RWPE2 (cell line): ENCODE results near the gene P2RX3.

Experiments used
- ATAC-seq: fragments of 200-7000 bp; cut with Tn5 transposase; 3 replicates; pipeline ENCODE4 v1.9.1; 2021; ENCODE audit warnings: low read depth
- DNase-seq: peaks from one replicate; pipeline ENCODE4 v3.0.0-alpha.2; 2020; ENCODE audit warnings: low spot score
- H3K27ac ChIP-seq: fragments of 450-650 bp; 2 replicates; pipeline ENCODE4 v1.5.1; 2017; ENCODE audit warnings: mild to moderate bottlenecking; ENCODE audit not compliant: poor library complexity, severe bottlenecking
- H3K27me3 ChIP-seq: fragments of 250-450 bp; sonication (Bioruptor Pico); 2 replicates; pipeline ENCODE4 v1.5.1; 2021; ENCODE audit warnings: mild to moderate bottlenecking, moderate library complexity; ENCODE audit not compliant: insufficient read depth, poor library complexity, severe bottlenecking
- H3K36me3 ChIP-seq: fragments of 250-450 bp; sonication (Bioruptor Pico); 2 replicates; pipeline ENCODE4 v1.5.1; 2020; ENCODE audit warnings: low read depth, mild to moderate bottlenecking, moderate library complexity
- H3K4me1 ChIP-seq: fragments of 250-450 bp; sonication (Bioruptor Pico); 2 replicates; pipeline ENCODE4 v1.5.1; 2021; ENCODE audit warnings: mild to moderate bottlenecking, moderate library complexity; ENCODE audit not compliant: insufficient read depth, poor library complexity, severe bottlenecking
- H3K4me3 ChIP-seq: fragments of 250-450 bp; sonication (Bioruptor Pico); 2 replicates; pipeline ENCODE4 v1.5.1; 2021; ENCODE audit warnings: mild to moderate bottlenecking, moderate library complexity; ENCODE audit not compliant: severe bottlenecking
- H3K9me3 ChIP-seq: fragments of 250-450 bp; sonication (Bioruptor Pico); 2 replicates; pipeline ENCODE4 v1.5.1; 2021; ENCODE audit warnings: mild to moderate bottlenecking, moderate library complexity; ENCODE audit not compliant: severe bottlenecking
- TF ChIP-seq, protein P1 (sequence below): fragments of 450-650 bp; IDR thresholded peaks from one replicate; pipeline ENCODE4 v1.5.1; 2017; ENCODE audit warnings: mild to moderate bottlenecking, moderate library complexity; ENCODE audit not compliant: poor library complexity, severe bottlenecking

Gene P2RX3

DNA sequence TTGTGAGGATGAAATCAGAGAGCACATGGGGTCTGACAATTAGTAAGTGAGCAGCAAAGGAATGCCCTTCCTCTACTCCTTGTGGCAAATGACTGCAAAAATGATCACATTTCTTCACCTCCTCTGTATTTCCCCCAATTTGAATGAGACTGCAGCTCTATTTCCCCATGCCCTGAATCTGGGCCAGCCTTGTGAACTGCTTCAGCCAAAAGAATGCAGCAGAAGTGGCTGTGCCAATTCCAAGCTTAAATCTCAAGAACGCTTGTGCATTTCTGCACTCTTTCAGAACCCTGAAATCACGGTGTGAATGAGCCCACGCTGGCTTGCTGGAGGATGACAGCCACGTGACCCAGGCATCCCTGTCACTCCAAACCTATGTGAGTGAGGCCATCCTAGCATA, 78.9 kb downstream of the P2RX3 start:
- DNase-seq, result no peak
- TF ChIP-seq, protein P1, sequence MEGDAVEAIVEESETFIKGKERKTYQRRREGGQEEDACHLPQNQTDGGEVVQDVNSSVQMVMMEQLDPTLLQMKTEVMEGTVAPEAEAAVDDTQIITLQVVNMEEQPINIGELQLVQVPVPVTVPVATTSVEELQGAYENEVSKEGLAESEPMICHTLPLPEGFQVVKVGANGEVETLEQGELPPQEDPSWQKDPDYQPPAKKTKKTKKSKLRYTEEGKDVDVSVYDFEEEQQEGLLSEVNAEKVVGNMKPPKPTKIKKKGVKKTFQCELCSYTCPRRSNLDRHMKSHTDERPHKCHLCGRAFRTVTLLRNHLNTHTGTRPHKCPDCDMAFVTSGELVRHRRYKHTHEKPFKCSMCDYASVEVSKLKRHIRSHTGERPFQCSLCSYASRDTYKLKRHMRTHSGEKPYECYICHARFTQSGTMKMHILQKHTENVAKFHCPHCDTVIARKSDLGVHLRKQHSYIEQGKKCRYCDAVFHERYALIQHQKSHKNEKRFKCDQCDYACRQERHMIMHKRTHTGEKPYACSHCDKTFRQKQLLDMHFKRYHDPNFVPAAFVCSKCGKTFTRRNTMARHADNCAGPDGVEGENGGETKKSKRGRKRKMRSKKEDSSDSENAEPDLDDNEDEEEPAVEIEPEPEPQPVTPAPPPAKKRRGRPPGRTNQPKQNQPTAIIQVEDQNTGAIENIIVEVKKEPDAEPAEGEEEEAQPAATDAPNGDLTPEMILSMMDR, result no peak
- Histone ChIP-seq H3K27ac (no peak overlapping the region), H3K4me1 (no peaks in the 10 kb centered on the region), H3K27me3 (no peaks in the 10 kb centered on the region), H3K36me3 (peaks cover 69% of the 10 kb centered on the region), H3K4me3 (no peak overlapping the region), H3K9me3 (no peaks in the 10 kb centered on the region)
- no peak for ATAC-seq

- no peak for DNase-seq
- TF ChIP-seq, protein P1, result no peak
Observed at GRCh38 chr11:57418131-57418530, 80.0 kb downstream of the P2RX3 start.

DNA sequence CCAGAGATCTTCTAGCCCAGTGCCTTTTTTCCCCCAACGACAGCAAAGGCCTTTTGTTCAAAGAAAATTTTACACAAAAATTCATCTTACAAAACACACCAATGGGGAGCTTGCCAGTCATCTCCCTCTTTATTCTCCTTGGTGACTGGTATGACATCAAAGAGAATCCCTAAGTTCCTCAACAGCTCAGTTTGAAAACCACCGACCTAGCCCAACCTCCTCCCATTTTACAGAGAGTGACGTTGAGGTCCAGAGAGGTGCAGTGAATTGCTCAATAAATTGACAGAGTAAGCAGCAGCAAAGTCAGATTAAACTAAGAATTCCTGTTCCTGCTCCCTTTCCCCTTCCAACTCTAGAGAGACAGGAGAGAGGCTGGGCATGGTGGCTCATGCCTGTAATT, 81.0 kb downstream of the P2RX3 start:
- Histone ChIP-seq H3K4me3 (no peak overlapping the region), H3K27me3 (no peaks in the 10 kb centered on the region), H3K9me3 (no peaks in the 10 kb centered on the region), H3K36me3 (peaks cover 69% of the 10 kb centered on the region), H3K27ac (no peak overlapping the region), H3K4me1 (no peaks in the 10 kb centered on the region)
- DNase-seq (no peak), ATAC-seq (no peak)
- TF ChIP-seq, protein P1, result no peak

More at GRCh38 chr11:57418131-57418530, 80.0 kb downstream of the P2RX3 start:
- no peak for ATAC-seq
- H3K36me3 ChIP-seq, result peaks cover 70% of the 10 kb centered on the region
- no peaks in the 10 kb centered on the region for H3K9me3 ChIP-seq
- no peaks in the 10 kb centered on the region for H3K27me3 ChIP-seq
- H3K27ac ChIP-seq, result no peak overlapping the region
- no peaks in the 10 kb centered on the region for H3K4me1 ChIP-seq
- H3K4me3 ChIP-seq, result no peak overlapping the region

DNA sequence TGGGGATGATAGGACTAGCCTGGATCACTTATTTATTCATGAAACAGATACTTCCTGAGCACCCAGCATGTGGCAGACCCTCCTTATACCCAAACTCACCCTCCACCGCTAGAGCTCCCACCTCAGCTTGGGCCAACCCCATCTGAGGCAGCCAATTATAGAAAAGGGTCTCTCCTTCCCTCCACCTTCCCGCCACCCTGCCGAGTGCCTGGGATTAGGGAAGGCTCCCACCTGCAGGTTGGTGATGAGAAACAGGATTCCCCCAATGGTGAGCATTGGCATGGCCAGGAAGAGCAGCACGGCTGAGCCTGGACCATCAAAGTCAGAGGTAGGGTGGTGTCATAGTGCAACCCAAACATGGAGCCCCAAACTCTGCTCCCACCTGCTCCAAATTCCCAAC, 82.9 kb downstream of the P2RX3 start:
- Histone ChIP-seq H3K4me3 (no peak overlapping the region), H3K9me3 (no peaks in the 10 kb centered on the region), H3K27me3 (no peaks in the 10 kb centered on the region), H3K4me1 (peaks cover 15% of the 10 kb centered on the region), H3K27ac (no peak overlapping the region), H3K36me3 (peaks cover 70% of the 10 kb centered on the region)
- ATAC-seq, result no peak
- TF ChIP-seq, protein P1, result no peak
- no peak for DNase-seq

DNA sequence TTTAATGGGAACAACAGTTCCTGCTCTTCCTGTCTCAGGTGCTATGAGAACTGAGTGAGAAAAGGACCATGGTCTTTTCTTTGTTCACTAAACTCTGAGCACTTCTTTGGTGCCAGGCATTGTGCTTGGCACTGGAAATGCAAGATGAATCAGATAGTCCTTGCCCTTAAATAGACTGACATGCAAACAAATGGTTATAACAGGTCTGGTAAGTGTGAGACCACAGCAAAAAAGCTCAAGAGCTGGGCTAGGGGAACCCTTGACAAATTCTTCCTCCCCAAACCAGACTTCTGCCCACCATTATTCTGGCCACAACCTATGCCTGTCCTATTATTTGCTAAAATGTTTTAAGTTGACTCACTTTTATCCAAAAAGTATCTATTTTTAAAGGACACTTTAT, 83.7 kb downstream of the P2RX3 start:
- peaks cover 66% of the 10 kb centered on the region for H3K36me3 ChIP-seq
- DNase-seq (no peak), ATAC-seq (no peak)
- H3K4me1 ChIP-seq, result peaks cover 21% of the 10 kb centered on the region
- TF ChIP-seq, protein P1, result no peak
- H3K27ac ChIP-seq, result no peak overlapping the region
- H3K9me3 ChIP-seq, result no peaks in the 10 kb centered on the region
- H3K27me3 ChIP-seq, result no peaks in the 10 kb centered on the region
- no peak overlapping the region for H3K4me3 ChIP-seq
